ENCODE measurements around the gene PARD6B. TPM values are rescaled to one million over a fixed set of nuclear protein-coding genes. Genes with fewer than 3 reads are reported as not detected.

Gene PARD6B
- total and polyA plus RNA-seq, 2 of the 13 experiments (the other 11 are each of a cell fraction or from before 2014, with no cell fraction given): 6.9 to 22.2 TPM

DNA sequence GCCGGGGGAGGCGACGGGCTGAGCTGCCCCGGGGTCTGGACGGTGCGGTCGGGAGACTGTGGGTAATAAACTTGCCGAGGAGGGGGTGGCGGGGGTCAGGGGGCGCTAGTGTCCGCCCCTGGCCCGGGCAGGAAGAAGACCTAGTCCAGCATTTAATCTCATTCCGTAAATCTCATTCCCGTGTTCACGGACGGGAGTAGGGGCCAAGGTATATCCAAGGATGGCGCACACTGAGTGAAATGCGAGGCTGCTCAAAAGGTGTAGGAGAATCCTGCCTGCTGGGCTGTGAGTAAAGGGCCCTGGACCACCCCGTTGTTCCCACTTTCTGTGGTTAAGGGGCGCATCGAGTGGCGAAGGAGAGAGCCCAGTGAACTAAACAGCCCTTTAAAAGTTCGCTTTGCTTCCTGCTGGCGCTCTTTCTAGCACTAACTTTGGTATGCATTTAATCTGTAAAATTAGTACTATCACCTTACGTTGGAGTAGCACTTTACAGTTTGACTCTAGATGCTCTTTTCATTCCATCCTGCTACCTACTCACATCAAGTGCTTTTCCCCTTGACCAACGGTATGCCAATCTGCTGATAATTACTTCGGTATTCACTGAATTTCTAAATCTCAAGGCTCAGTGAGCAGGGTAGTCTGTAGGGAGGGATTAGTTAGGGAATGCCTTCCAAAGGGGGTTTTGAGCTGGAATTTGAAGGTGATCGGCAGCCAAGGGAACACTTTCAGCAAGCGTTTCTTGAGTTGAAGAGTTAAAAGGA, 730 bp downstream of the PARD6B start (continued):
- TF ChIP-seq, protein P1, sequence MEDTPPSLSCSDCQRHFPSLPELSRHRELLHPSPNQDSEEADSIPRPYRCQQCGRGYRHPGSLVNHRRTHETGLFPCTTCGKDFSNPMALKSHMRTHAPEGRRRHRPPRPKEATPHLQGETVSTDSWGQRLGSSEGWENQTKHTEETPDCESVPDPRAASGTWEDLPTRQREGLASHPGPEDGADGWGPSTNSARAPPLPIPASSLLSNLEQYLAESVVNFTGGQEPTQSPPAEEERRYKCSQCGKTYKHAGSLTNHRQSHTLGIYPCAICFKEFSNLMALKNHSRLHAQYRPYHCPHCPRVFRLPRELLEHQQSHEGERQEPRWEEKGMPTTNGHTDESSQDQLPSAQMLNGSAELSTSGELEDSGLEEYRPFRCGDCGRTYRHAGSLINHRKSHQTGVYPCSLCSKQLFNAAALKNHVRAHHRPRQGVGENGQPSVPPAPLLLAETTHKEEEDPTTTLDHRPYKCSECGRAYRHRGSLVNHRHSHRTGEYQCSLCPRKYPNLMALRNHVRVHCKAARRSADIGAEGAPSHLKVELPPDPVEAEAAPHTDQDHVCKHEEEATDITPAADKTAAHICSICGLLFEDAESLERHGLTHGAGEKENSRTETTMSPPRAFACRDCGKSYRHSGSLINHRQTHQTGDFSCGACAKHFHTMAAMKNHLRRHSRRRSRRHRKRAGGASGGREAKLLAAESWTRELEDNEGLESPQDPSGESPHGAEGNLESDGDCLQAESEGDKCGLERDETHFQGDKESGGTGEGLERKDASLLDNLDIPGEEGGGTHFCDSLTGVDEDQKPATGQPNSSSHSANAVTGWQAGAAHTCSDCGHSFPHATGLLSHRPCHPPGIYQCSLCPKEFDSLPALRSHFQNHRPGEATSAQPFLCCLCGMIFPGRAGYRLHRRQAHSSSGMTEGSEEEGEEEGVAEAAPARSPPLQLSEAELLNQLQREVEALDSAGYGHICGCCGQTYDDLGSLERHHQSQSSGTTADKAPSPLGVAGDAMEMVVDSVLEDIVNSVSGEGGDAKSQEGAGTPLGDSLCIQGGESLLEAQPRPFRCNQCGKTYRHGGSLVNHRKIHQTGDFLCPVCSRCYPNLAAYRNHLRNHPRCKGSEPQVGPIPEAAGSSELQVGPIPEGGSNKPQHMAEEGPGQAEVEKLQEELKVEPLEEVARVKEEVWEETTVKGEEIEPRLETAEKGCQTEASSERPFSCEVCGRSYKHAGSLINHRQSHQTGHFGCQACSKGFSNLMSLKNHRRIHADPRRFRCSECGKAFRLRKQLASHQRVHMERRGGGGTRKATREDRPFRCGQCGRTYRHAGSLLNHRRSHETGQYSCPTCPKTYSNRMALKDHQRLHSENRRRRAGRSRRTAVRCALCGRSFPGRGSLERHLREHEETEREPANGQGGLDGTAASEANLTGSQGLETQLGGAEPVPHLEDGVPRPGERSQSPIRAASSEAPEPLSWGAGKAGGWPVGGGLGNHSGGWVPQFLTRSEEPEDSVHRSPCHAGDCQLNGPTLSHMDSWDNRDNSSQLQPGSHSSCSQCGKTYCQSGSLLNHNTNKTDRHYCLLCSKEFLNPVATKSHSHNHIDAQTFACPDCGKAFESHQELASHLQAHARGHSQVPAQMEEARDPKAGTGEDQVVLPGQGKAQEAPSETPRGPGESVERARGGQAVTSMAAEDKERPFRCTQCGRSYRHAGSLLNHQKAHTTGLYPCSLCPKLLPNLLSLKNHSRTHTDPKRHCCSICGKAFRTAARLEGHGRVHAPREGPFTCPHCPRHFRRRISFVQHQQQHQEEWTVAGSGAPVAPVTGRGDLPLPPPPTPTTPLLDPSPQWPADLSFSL (CRISPR knock-in tag; IDR thresholded peaks at IDR 0.05): no peak
- TF ChIP-seq, protein P2, sequence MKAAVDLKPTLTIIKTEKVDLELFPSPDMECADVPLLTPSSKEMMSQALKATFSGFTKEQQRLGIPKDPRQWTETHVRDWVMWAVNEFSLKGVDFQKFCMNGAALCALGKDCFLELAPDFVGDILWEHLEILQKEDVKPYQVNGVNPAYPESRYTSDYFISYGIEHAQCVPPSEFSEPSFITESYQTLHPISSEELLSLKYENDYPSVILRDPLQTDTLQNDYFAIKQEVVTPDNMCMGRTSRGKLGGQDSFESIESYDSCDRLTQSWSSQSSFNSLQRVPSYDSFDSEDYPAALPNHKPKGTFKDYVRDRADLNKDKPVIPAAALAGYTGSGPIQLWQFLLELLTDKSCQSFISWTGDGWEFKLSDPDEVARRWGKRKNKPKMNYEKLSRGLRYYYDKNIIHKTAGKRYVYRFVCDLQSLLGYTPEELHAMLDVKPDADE (CRISPR knock-in tag; IDR thresholded peaks at IDR 0.05): no peak
- TF ChIP-seq, protein P3, sequence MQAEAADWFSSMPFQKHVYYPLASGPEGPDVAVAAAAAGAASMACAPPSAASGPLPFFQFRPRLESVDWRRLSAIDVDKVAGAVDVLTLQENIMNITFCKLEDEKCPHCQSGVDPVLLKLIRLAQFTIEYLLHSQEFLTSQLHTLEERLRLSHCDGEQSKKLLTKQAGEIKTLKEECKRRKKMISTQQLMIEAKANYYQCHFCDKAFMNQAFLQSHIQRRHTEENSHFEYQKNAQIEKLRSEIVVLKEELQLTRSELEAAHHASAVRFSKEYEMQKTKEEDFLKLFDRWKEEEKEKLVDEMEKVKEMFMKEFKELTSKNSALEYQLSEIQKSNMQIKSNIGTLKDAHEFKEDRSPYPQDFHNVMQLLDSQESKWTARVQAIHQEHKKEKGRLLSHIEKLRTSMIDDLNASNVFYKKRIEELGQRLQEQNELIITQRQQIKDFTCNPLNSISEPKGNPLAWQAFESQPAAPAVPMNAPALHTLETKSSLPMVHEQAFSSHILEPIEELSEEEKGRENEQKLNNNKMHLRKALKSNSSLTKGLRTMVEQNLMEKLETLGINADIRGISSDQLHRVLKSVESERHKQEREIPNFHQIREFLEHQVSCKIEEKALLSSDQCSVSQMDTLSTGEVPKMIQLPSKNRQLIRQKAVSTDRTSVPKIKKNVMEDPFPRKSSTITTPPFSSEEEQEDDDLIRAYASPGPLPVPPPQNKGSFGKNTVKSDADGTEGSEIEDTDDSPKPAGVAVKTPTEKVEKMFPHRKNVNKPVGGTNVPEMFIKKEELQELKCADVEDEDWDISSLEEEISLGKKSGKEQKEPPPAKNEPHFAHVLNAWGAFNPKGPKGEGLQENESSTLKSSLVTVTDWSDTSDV (CRISPR knock-in tag; IDR thresholded peaks at IDR 0.05): peak; percentile 2; the same call in 1 of the 2 replicates
- TF ChIP-seq ZNF24 (IDR thresholded peaks at IDR 0.05): no peak
- TF ChIP-seq ELF1 (CRISPR knock-in tag; IDR thresholded peaks at IDR 0.05): 0 out of 2 replicates have a peak, but pooled peaks have one; percentile 9
- no peak for TF ChIP-seq ISL2 (CRISPR knock-in tag; IDR thresholded peaks at IDR 0.05)
- no peak for TF ChIP-seq ZNF75D (CRISPR knock-in tag; IDR thresholded peaks at IDR 0.05; ENCODE audit: borderline replicate concordance)
- peak; percentile 8; the same call in 1 of the 2 replicates for TF ChIP-seq ZNF510 (CRISPR knock-in tag; IDR thresholded peaks at IDR 0.05; ENCODE audit: low read depth)
- peak; percentile 7; the same call in 1 of the 2 replicates for TF ChIP-seq GZF1 (CRISPR knock-in tag; IDR thresholded peaks at IDR 0.05)
- TF ChIP-seq ASH2L (IDR thresholded peaks at IDR 0.05; ENCODE audit: insufficient read length, low read depth, low read length): peak; percentile 51
- TF ChIP-seq, protein P4, sequence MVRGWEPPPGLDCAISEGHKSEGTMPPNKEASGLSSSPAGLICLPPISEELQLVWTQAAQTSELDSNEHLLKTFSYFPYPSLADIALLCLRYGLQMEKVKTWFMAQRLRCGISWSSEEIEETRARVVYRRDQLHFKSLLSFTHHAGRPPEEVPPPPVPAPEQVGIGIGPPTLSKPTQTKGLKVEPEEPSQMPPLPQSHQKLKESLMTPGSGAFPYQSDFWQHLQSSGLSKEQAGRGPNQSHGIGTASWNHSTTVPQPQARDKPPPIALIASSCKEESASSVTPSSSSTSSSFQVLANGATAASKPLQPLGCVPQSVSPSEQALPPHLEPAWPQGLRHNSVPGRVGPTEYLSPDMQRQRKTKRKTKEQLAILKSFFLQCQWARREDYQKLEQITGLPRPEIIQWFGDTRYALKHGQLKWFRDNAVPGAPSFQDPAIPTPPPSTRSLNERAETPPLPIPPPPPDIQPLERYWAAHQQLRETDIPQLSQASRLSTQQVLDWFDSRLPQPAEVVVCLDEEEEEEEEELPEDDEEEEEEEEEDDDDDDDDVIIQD (CRISPR knock-in tag; IDR thresholded peaks at IDR 0.05; ENCODE audit: low read depth): peak; percentile 11; the same call in 1 of the 2 replicates
- no peak for TF ChIP-seq ZNF678 (CRISPR knock-in tag; IDR thresholded peaks at IDR 0.05)
- no peak for TF ChIP-seq SOX13 (IDR thresholded peaks at IDR 0.05)
- peak in 1 of 2 experiments; percentile 83; a peak in 1 of 4 replicates for TF ChIP-seq SOX13 (CRISPR knock-in tag; conservative IDR thresholded peaks at IDR 0.05 in 1 of 2, IDR thresholded peaks at IDR 0.05 in 1 of 2)
- no peak for TF ChIP-seq RXRB (CRISPR knock-in tag; IDR thresholded peaks at IDR 0.05; ENCODE audit: borderline replicate concordance)
- TF ChIP-seq, protein P5, sequence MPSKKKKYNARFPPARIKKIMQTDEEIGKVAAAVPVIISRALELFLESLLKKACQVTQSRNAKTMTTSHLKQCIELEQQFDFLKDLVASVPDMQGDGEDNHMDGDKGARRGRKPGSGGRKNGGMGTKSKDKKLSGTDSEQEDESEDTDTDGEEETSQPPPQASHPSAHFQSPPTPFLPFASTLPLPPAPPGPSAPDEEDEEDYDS (CRISPR knock-in tag; IDR thresholded peaks at IDR 0.05): no peak

Data from HepG2 (cell line).